CD4-positive, alpha-beta memory T cell (primary cell): ENCODE measurements around the gene PRUNE2. TPM values are rescaled to one million over a fixed set of nuclear protein-coding genes. Genes with fewer than 3 reads are reported as not detected.

Experiments
- CTCF ChIA-PET: fragments of 350-600 bp; sonication (Branson Sonifier 250); formaldehyde crosslinking; loops from one replicate; lab custom pipeline; 2021; ENCODE audit warnings: inconsistent platforms; ENCODE audit not compliant: partially characterized antibody; lab: Charles Lee
- POLR2A ChIA-PET: fragments of 350-600 bp; sonication (Branson Sonifier 250); formaldehyde crosslinking; loops from one replicate; lab custom pipeline; 2021; ENCODE audit not compliant: partially characterized antibody; lab: Charles Lee
- DNase-seq, 5 donors: peaks; one replicate each; pipeline versions ENCODE4 v3.0.0 to v3.0.0-alpha.2; 2020 to 2022; ENCODE audit warnings: mixed read lengths in 1 of 5
- H3K27ac ChIP-seq: one replicate; pipeline ENCODE4 v1.7.0; 2013; ENCODE audit warnings: low read depth, low read length
- H3K27me3 ChIP-seq: 2 replicates; pipeline ENCODE4 v1.7.0; 2013; ENCODE audit warnings: mild to moderate bottlenecking, low read length, moderate library complexity; ENCODE audit not compliant: insufficient read depth
- H3K36me3 ChIP-seq: 2 replicates; pipeline ENCODE4 v1.7.0; 2013; ENCODE audit warnings: mild to moderate bottlenecking, low read length, moderate library complexity; ENCODE audit not compliant: insufficient read depth
- H3K4me1 ChIP-seq: 2 replicates; pipeline ENCODE4 v1.7.0; 2013; ENCODE audit warnings: mild to moderate bottlenecking, low read length, moderate library complexity; ENCODE audit not compliant: insufficient read depth
- H3K4me3 ChIP-seq, 2 donors: one replicate each; pipeline ENCODE4 v1.7.0; 2013; ENCODE audit warnings: low read length in 2 of 2, mild to moderate bottlenecking in 1 of 2
- H3K9me3 ChIP-seq, 2 donors: one replicate each; pipeline ENCODE4 v1.7.0; 2013; ENCODE audit warnings: low read length in 2 of 2, control low read depth in 1 of 2; ENCODE audit not compliant: control insufficient read depth in 1 of 2
- H3K27ac Mint-ChIP-seq, 7 donors: one replicate each; pipeline ENCODE4 v1.8.0; 2020 to 2021; ENCODE audit warnings: mixed read lengths in 7 of 7, mild to moderate bottlenecking in 6 of 7, inconsistent platforms in 3 of 7, moderate library complexity in 3 of 7
- H3K27me3 Mint-ChIP-seq, 2 donors: one replicate each; pipeline ENCODE4 v1.8.0; 2020 to 2021; ENCODE audit warnings: mixed read lengths in 2 of 2
- H3K36me3 Mint-ChIP-seq, 2 donors: one replicate each; pipeline ENCODE4 v1.8.0; 2020 to 2021; ENCODE audit warnings: mixed read lengths in 2 of 2, inconsistent platforms in 1 of 2, mild to moderate bottlenecking in 1 of 2
- H3K4me1 Mint-ChIP-seq, 4 donors: one replicate each; pipeline ENCODE4 v1.8.0; 2020 to 2021; ENCODE audit warnings: mixed read lengths in 4 of 4, mild to moderate bottlenecking in 1 of 4
- H3K4me3 Mint-ChIP-seq, 8 donors: one replicate each; pipeline ENCODE4 v1.8.0; 2020 to 2021; ENCODE audit warnings: mixed read lengths in 8 of 8, mild to moderate bottlenecking in 7 of 8, moderate library complexity in 6 of 8, inconsistent platforms in 3 of 8
- H3K9me3 Mint-ChIP-seq, 8 donors: one replicate each; pipeline ENCODE4 v1.8.0; 2020 to 2021; ENCODE audit warnings: mixed read lengths in 8 of 8, mild to moderate bottlenecking in 5 of 8, inconsistent platforms in 3 of 8, moderate library complexity in 1 of 8
- intact Hi-C: fragments of 100-400 bp; cut with micrococcal nuclease; formaldehyde crosslinking; loops from one replicate; pipeline ENCODE4 v1.15.1; 2023
- polyA plus RNA-seq, 2 donors: library from polyadenylated mRNA; unstranded; fragments of 300-500 nt; fragmentation: Illumina TruSeq; gene quantifications; one replicate each; pipeline ENCODE4 v1.2.3, GENCODE V29; 2021
- total RNA-seq, 2 experiments: library from RNA; stranded (reverse); gene quantifications; one replicate each; pipeline ENCODE4 v1.2.3, GENCODE V29; 2021

Gene PRUNE2
- total and polyA plus RNA-seq, 4 experiments from 2014 or later, result 0.22 to 0.42 TPM; not detected in 2

- no peak overlapping the region for H3K27ac ChIP-seq
- no peak overlapping the region for H3K4me3 Mint-ChIP-seq
- no peaks in the 10 kb centered on the region for H3K4me1 ChIP-seq
- H3K4me3 ChIP-seq, result no peak overlapping the region
- ChIA-PET POLR2A (no interaction called here), CTCF (no interaction called here)
- intact Hi-C loops, result no loop called here
- H3K9me3 ChIP-seq, result no peaks in the 10 kb centered on the region
- H3K9me3 Mint-ChIP-seq, result peaks cover 0 to 3% (median 0%) of the 10 kb centered on the region in 8 donors
- H3K27me3 ChIP-seq, result no peaks in the 10 kb centered on the region
- no peaks in the 10 kb centered on the region for H3K36me3 Mint-ChIP-seq
- no peak overlapping the region for H3K27ac Mint-ChIP-seq
- peaks cover 14 to 21% of the 10 kb centered on the region in 2 donors for H3K27me3 Mint-ChIP-seq
- H3K36me3 ChIP-seq, result no peaks in the 10 kb centered on the region
- no peak for DNase-seq
- no peaks in the 10 kb centered on the region for H3K4me1 Mint-ChIP-seq
Measured at GRCh38 chr9:76913467-76913866, 7.6 kb upstream of the PRUNE2 start.

GRCh38 chr9:76912636-76913275, 6.8 kb upstream of the PRUNE2 start:
- no peak for DNase-seq
- Histone ChIP-seq H3K36me3 (no peaks in the 10 kb centered on the region), H3K27ac (no peak overlapping the region), H3K4me3 (no peak overlapping the region), H3K9me3 (no peaks in the 10 kb centered on the region), H3K27me3 (peaks cover 2% of the 10 kb centered on the region), H3K4me1 (no peaks in the 10 kb centered on the region)
- no peaks in the 10 kb centered on the region for H3K36me3 Mint-ChIP-seq
- POLR2A ChIA-PET, result no interaction called here
- no peak overlapping the region for H3K4me3 Mint-ChIP-seq
- H3K9me3 Mint-ChIP-seq, result peaks cover 0 to 3% (median 0%) of the 10 kb centered on the region in 8 donors
- intact Hi-C loops, result no loop called here
- CTCF ChIA-PET, result no interaction called here
- no peak overlapping the region for H3K27ac Mint-ChIP-seq
- H3K27me3 Mint-ChIP-seq, result peaks cover 15 to 22% of the 10 kb centered on the region in 2 donors
- H3K4me1 Mint-ChIP-seq, result no peaks in the 10 kb centered on the region

- POLR2A ChIA-PET, result no interaction called here
- Mint-ChIP-seq H3K9me3 (peaks cover 0 to 3% (median 0%) of the 10 kb centered on the region in 8 donors), H3K36me3 (no peaks in the 10 kb centered on the region), H3K4me1 (peaks cover 0 to 1% (median 0%) of the 10 kb centered on the region in 4 donors), H3K27me3 (peaks cover 19 to 28% of the 10 kb centered on the region in 2 donors), H3K4me3 (no peak overlapping the region), H3K27ac (no peak overlapping the region)
- intact Hi-C loops, result no loop called here
- Histone ChIP-seq H3K27ac (no peak overlapping the region), H3K27me3 (peaks cover 9% of the 10 kb centered on the region), H3K4me1 (no peaks in the 10 kb centered on the region), H3K36me3 (no peaks in the 10 kb centered on the region), H3K9me3 (no peaks in the 10 kb centered on the region), H3K4me3 (no peak overlapping the region)
- DNase-seq, result no peak
- CTCF ChIA-PET, result interaction anchor here (1.5 kb wide), 1 partner anchor 11 kb away, joined by 5 read pairs; no protein-coding TSS in a partner anchor
Measured at GRCh38 chr9:76911971-76912370, 6.1 kb upstream of the PRUNE2 start.

GRCh38 chr9:76910861-76911260, 4.9 kb upstream of the PRUNE2 start:
- no peaks in the 10 kb centered on the region for H3K36me3 Mint-ChIP-seq
- no peaks in the 10 kb centered on the region for H3K4me1 ChIP-seq
- peaks cover 0 to 7% (median 2%) of the 10 kb centered on the region in 4 donors for H3K4me1 Mint-ChIP-seq
- H3K27me3 Mint-ChIP-seq, result peaks cover 18 to 29% of the 10 kb centered on the region in 2 donors
- DNase-seq, result no peak
- POLR2A ChIA-PET, result no interaction called here
- no peaks in the 10 kb centered on the region for H3K36me3 ChIP-seq
- no peak overlapping the region for H3K4me3 ChIP-seq
- no peak overlapping the region for H3K27ac ChIP-seq
- H3K9me3 ChIP-seq, result no peaks in the 10 kb centered on the region
- peaks cover 0 to 3% (median 0%) of the 10 kb centered on the region in 8 donors for H3K9me3 Mint-ChIP-seq
- H3K4me3 Mint-ChIP-seq, result no peak overlapping the region
- peaks cover 10% of the 10 kb centered on the region for H3K27me3 ChIP-seq
- CTCF ChIA-PET, result interaction anchor here (1.5 kb wide), 1 partner anchor 10 kb away, joined by 5 read pairs; no protein-coding TSS in a partner anchor
- intact Hi-C loops, result no loop called here
- no peak overlapping the region for H3K27ac Mint-ChIP-seq

DNA sequence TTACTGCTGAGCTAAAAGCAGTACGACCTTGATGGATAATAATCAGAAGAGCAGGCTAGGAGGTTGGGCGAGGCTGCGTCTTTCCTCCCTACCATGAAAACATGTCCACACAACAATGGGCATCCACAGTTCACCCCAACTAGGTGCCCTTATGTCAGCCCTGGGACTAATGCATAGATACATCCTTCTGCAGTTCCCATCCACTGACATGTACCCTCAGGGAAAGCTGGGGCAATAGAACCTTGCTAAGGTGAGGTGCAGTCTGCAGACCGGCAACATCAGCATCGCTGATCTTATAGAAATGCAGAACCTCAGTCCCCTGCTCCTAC, 697 bp upstream of the PRUNE2 start:
- intact Hi-C loops, result no loop called here
- no peaks in the 10 kb centered on the region for H3K36me3 ChIP-seq

GRCh38 chr9:76904661-76905457, 1.1 kb downstream of the PRUNE2 start:
- Mint-ChIP-seq H3K4me1 (peaks cover 0 to 7% (median 3%) of the 10 kb centered on the region in 4 donors), H3K27ac (no peak overlapping the region), H3K36me3 (no peaks in the 10 kb centered on the region), H3K9me3 (peaks cover 0 to 6% (median 0%) of the 10 kb centered on the region in 8 donors), H3K4me3 (peak overlapping the region in 1 of 8 donors; percentile 21), H3K27me3 (peaks cover 31 to 35% of the 10 kb centered on the region in 2 donors)
- Histone ChIP-seq H3K4me3 (no peak overlapping the region), H3K9me3 (no peaks in the 10 kb centered on the region), H3K36me3 (no peaks in the 10 kb centered on the region), H3K27me3 (peaks cover 14% of the 10 kb centered on the region), H3K27ac (no peak overlapping the region), H3K4me1 (no peaks in the 10 kb centered on the region)
- CTCF ChIA-PET, result no interaction called here
- intact Hi-C loops, result no loop called here
- no peak for DNase-seq
- POLR2A ChIA-PET, result no interaction called here

More for the DNA sequence above, 697 bp upstream of the PRUNE2 start:
- ChIA-PET CTCF (no interaction called here), POLR2A (no interaction called here)
- Mint-ChIP-seq H3K36me3 (no peaks in the 10 kb centered on the region), H3K27ac (no peak overlapping the region), H3K4me3 (peak overlapping the region in 1 of 8 donors; percentile 32), H3K4me1 (peaks cover 0 to 7% (median 3%) of the 10 kb centered on the region in 4 donors), H3K9me3 (peaks cover 0 to 3% (median 0%) of the 10 kb centered on the region in 8 donors), H3K27me3 (peaks cover 30% of the 10 kb centered on the region in 2 donors)
- DNase-seq, result no peak
- Histone ChIP-seq H3K27me3 (peaks cover 14% of the 10 kb centered on the region), H3K4me1 (no peaks in the 10 kb centered on the region), H3K27ac (no peak overlapping the region), H3K9me3 (no peaks in the 10 kb centered on the region), H3K4me3 (no peak overlapping the region)

DNA sequence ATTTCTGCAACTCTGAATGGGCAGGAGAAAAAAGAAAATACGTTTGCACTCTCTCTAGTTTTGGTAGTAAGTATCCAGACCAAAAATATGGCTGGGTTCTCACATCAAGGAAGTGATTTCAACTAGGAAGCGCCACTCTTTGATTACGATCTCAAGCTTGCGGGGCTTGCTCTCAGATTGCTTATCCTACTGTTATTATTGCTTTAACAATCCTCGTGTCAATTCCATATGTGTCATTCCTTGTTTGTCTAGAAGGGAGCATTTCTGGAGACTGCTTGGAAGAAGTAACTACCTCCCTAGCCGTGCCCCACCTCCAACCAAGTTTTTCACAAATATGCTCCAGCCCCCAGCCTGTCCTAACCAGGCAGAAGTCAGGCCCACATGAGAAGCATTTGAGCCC, 3.5 kb downstream of the PRUNE2 start:
- Mint-ChIP-seq H3K27me3 (peaks cover 21 to 27% of the 10 kb centered on the region in 2 donors), H3K4me1 (peaks cover 0 to 7% (median 3%) of the 10 kb centered on the region in 4 donors), H3K4me3 (no peak overlapping the region), H3K27ac (no peak overlapping the region), H3K9me3 (peaks cover 0 to 4% (median 0%) of the 10 kb centered on the region in 8 donors), H3K36me3 (no peaks in the 10 kb centered on the region)
- Histone ChIP-seq H3K27me3 (peaks cover 9% of the 10 kb centered on the region), H3K4me3 (no peak overlapping the region), H3K36me3 (no peaks in the 10 kb centered on the region), H3K4me1 (no peaks in the 10 kb centered on the region), H3K9me3 (no peaks in the 10 kb centered on the region), H3K27ac (no peak overlapping the region)
- no peak for DNase-seq
- POLR2A ChIA-PET, result no interaction called here
- intact Hi-C loops, result no loop called here
- CTCF ChIA-PET, result no interaction called here
